Measurements from ENCODE around the gene STBD1. TPM values are rescaled to one million over a fixed set of nuclear protein-coding genes. Genes with fewer than 3 reads are reported as not detected.

Gene STBD1
- total and polyA plus RNA-seq, 2 experiments from 2014 or later, result 10.3 to 10.6 TPM

GRCh38 chr4:76275486-76276124, 30.9 kb upstream of the STBD1 start:
- Histone ChIP-seq H4K20me1 (ENCODE audit: insufficient read depth) (no peaks in the 10 kb centered on the region), H3K27ac (no peak overlapping the region), H3K9me3 (ENCODE audit: low read depth) (no peaks in the 10 kb centered on the region), H3K79me2 (ENCODE audit: insufficient read depth) (no peaks in the 10 kb centered on the region), H3K4me1 (ENCODE audit: insufficient read depth) (no peaks in the 10 kb centered on the region), H3K36me3 (ENCODE audit: low read depth) (no peaks in the 10 kb centered on the region), H3K4me2 (ENCODE audit: unreplicated experiment) (no peak overlapping the region), H3K9ac (no peak overlapping the region), H3K4me3 (no peak overlapping the region), H2AFZ (no peak overlapping the region), H3F3A (ENCODE audit: insufficient read depth) (no peaks in the 10 kb centered on the region), H3K9me2 (ENCODE audit: insufficient read depth) (no peaks in the 10 kb centered on the region), H3K27me3 (replicated peaks; ENCODE audit: insufficient read depth) (peaks cover 11% of the 10 kb centered on the region; the same call in 1 of the 2 replicates)
- no peak for DNase-seq
- in situ Hi-C loops (cut with MboI), result no loop called here
- WGBS, 2 experiments (ENCODE audit: low coverage in 1 of 2, low lambda C conversion rate in 2 of 2, missing lambda C conversion rate in 2 of 2), result 60 to 64% methylated on average over 3 of the region's 3 CpGs
- TF ChIP-seq EZH2 (IDR thresholded peaks at IDR 0.05; ENCODE audit: insufficient read depth, poor library complexity, severe bottlenecking) (no peak), EZH2phosphoT487 (IDR thresholded peaks at IDR 0.05; ENCODE audit: insufficient read depth, low read depth) (no peak)

GRCh38 chr4:76276813-76277212, 29.7 kb upstream of the STBD1 start:
- Histone ChIP-seq H3K27ac (no peak overlapping the region), H3K79me2 (ENCODE audit: insufficient read depth) (no peaks in the 10 kb centered on the region), H2AFZ (no peak overlapping the region), H3K4me1 (ENCODE audit: insufficient read depth) (no peaks in the 10 kb centered on the region), H3K9me2 (ENCODE audit: insufficient read depth) (no peaks in the 10 kb centered on the region), H3F3A (ENCODE audit: insufficient read depth) (no peaks in the 10 kb centered on the region), H3K4me3 (no peak overlapping the region), H3K9me3 (ENCODE audit: low read depth) (no peaks in the 10 kb centered on the region), H3K36me3 (ENCODE audit: low read depth) (no peaks in the 10 kb centered on the region), H3K27me3 (replicated peaks; ENCODE audit: insufficient read depth) (peaks cover 11% of the 10 kb centered on the region; the same call in 1 of the 2 replicates), H4K20me1 (ENCODE audit: insufficient read depth) (no peaks in the 10 kb centered on the region), H3K9ac (no peak overlapping the region), H3K4me2 (ENCODE audit: unreplicated experiment) (no peak overlapping the region)
- no peak for DNase-seq
- in situ Hi-C loops (cut with MboI), result no loop called here
- 70 to 79% methylated on average over 9 of the region's 9 CpGs for WGBS, 2 experiments (ENCODE audit: low coverage in 1 of 2, low lambda C conversion rate in 2 of 2, missing lambda C conversion rate in 2 of 2)
- TF ChIP-seq EZH2 (IDR thresholded peaks at IDR 0.05; ENCODE audit: insufficient read depth, poor library complexity, severe bottlenecking) (no peak), EZH2phosphoT487 (IDR thresholded peaks at IDR 0.05; ENCODE audit: insufficient read depth, low read depth) (no peak)

GRCh38 chr4:76277667-76278066, 28.9 kb upstream of the STBD1 start:
- no peaks in the 10 kb centered on the region for H4K20me1 ChIP-seq (ENCODE audit: insufficient read depth)
- DNase-seq, result no peak
- H3K9me3 ChIP-seq (ENCODE audit: low read depth), result no peaks in the 10 kb centered on the region
- H3K36me3 ChIP-seq (ENCODE audit: low read depth), result no peaks in the 10 kb centered on the region
- H3K9ac ChIP-seq, result no peak overlapping the region
- H2AFZ ChIP-seq, result no peak overlapping the region
- no peak overlapping the region for H3K4me2 ChIP-seq (ENCODE audit: unreplicated experiment)
- TF ChIP-seq EZH2phosphoT487 (IDR thresholded peaks at IDR 0.05; ENCODE audit: insufficient read depth, low read depth), result no peak
- no peak for TF ChIP-seq EZH2 (IDR thresholded peaks at IDR 0.05; ENCODE audit: insufficient read depth, poor library complexity, severe bottlenecking)
- no peak overlapping the region for H3K4me3 ChIP-seq
- 46 to 47% methylated on average over 1 of the region's 1 CpG for WGBS, 2 experiments (ENCODE audit: low coverage in 1 of 2, low lambda C conversion rate in 2 of 2, missing lambda C conversion rate in 2 of 2)
- no peak overlapping the region for H3K27ac ChIP-seq
- H3K9me2 ChIP-seq (ENCODE audit: insufficient read depth), result no peaks in the 10 kb centered on the region
- no peaks in the 10 kb centered on the region for H3F3A ChIP-seq (ENCODE audit: insufficient read depth)
- in situ Hi-C loops (cut with MboI), result no loop called here
- H3K4me1 ChIP-seq (ENCODE audit: insufficient read depth), result no peaks in the 10 kb centered on the region
- no peaks in the 10 kb centered on the region for H3K79me2 ChIP-seq (ENCODE audit: insufficient read depth)
- peaks cover 11% of the 10 kb centered on the region; the same call in 1 of the 2 replicates for H3K27me3 ChIP-seq (replicated peaks; ENCODE audit: insufficient read depth)

GRCh38 chr4:76278583-76278982, 27.9 kb upstream of the STBD1 start:
- Histone ChIP-seq H3K27me3 (replicated peaks; ENCODE audit: insufficient read depth) (peaks cover 11% of the 10 kb centered on the region; the same call in 1 of the 2 replicates), H3F3A (ENCODE audit: insufficient read depth) (no peaks in the 10 kb centered on the region), H3K9me3 (ENCODE audit: low read depth) (no peaks in the 10 kb centered on the region), H3K27ac (no peak overlapping the region), H3K79me2 (ENCODE audit: insufficient read depth) (no peaks in the 10 kb centered on the region), H2AFZ (no peak overlapping the region), H3K36me3 (ENCODE audit: low read depth) (no peaks in the 10 kb centered on the region), H3K4me2 (ENCODE audit: unreplicated experiment) (no peak overlapping the region), H3K9me2 (ENCODE audit: insufficient read depth) (no peaks in the 10 kb centered on the region), H3K4me3 (no peak overlapping the region), H3K9ac (no peak overlapping the region), H3K4me1 (ENCODE audit: insufficient read depth) (no peaks in the 10 kb centered on the region), H4K20me1 (ENCODE audit: insufficient read depth) (no peaks in the 10 kb centered on the region)
- in situ Hi-C loops (cut with MboI), result no loop called here
- DNase-seq, result no peak
- 44 to 63% methylated on average over 1 of the region's 1 CpG for WGBS, 2 experiments (ENCODE audit: low coverage in 1 of 2, low lambda C conversion rate in 2 of 2, missing lambda C conversion rate in 2 of 2)
- TF ChIP-seq EZH2 (IDR thresholded peaks at IDR 0.05; ENCODE audit: insufficient read depth, poor library complexity, severe bottlenecking) (no peak), EZH2phosphoT487 (IDR thresholded peaks at IDR 0.05; ENCODE audit: insufficient read depth, low read depth) (no peak)
